Measurements from ENCODE around the gene PLPP1. TPM values are rescaled to one million over a fixed set of nuclear protein-coding genes. Genes with fewer than 3 reads are reported as not detected.

Gene PLPP1
- total RNA-seq, 1 experiment from 2014 or later = 20.2 TPM

DNA sequence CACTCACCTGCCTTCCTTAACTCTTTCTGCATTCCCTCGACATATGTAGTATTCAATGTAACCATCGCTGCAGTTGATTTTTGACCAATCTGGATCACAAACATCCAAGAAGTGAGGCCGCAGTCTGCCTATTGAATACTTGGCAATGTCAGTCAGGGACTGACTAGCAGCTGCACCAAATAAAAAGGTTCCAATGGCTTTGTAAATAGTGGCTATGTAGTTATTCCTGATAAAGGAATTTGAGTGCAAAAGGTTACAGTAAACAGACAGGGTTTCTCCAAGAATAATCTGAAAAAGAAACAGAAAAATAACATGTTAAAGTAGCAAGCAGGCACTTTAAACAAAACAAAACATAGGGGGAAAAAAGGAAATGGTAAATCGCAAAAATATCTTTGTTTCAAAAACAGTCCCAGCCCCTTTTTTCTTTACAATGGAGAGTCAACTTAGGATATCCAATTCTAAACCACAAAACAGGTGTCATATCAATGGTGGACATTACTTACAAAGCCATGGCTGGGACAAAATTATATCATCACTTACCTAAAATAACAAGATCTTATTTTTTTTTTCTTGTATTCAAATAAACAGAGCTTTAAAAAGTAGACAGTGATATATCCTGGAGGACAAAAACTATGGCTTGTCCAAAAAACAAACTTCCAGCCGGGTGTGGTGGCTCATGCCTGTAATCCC lies 66.8 kb downstream of the PLPP1 start:
- CTCF ChIA-PET = no interaction called here
- TF ChIP-seq, protein P1, sequence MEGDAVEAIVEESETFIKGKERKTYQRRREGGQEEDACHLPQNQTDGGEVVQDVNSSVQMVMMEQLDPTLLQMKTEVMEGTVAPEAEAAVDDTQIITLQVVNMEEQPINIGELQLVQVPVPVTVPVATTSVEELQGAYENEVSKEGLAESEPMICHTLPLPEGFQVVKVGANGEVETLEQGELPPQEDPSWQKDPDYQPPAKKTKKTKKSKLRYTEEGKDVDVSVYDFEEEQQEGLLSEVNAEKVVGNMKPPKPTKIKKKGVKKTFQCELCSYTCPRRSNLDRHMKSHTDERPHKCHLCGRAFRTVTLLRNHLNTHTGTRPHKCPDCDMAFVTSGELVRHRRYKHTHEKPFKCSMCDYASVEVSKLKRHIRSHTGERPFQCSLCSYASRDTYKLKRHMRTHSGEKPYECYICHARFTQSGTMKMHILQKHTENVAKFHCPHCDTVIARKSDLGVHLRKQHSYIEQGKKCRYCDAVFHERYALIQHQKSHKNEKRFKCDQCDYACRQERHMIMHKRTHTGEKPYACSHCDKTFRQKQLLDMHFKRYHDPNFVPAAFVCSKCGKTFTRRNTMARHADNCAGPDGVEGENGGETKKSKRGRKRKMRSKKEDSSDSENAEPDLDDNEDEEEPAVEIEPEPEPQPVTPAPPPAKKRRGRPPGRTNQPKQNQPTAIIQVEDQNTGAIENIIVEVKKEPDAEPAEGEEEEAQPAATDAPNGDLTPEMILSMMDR (IDR thresholded peaks at IDR 0.05; ENCODE audit: unreplicated experiment) = no peak
- H3K4me1 Mint-ChIP-seq (ENCODE audit: low read depth, unreplicated experiment) = peaks cover 31% of the 10 kb centered on the region
- peaks cover 7% of the 10 kb centered on the region for H3K36me3 Mint-ChIP-seq (ENCODE audit: insufficient read depth, unreplicated experiment)
- DNase-seq = no peak
- no peaks in the 10 kb centered on the region for H3K9me3 Mint-ChIP-seq (ENCODE audit: low read depth, unreplicated experiment)
- intact Hi-C loops (cut with micrococcal nuclease; ENCODE audit: unreplicated experiment) = no loop called here
- H3K27me3 Mint-ChIP-seq (ENCODE audit: unreplicated experiment) = no peaks in the 10 kb centered on the region
- no peak overlapping the region for H3K4me3 Mint-ChIP-seq (ENCODE audit: low read depth, unreplicated experiment)
- no peak overlapping the region for H3K27ac Mint-ChIP-seq (ENCODE audit: unreplicated experiment)
- BruUV-seq (replicated peaks) = no TSS peak

GRCh38 chr5:55463613-55464012 lies 71.2 kb downstream of the PLPP1 start:
- Mint-ChIP-seq H3K36me3 (ENCODE audit: insufficient read depth, unreplicated experiment) (peaks cover 4% of the 10 kb centered on the region), H3K27ac (ENCODE audit: unreplicated experiment) (no peak overlapping the region), H3K9me3 (ENCODE audit: low read depth, unreplicated experiment) (no peaks in the 10 kb centered on the region), H3K4me3 (ENCODE audit: low read depth, unreplicated experiment) (no peak overlapping the region), H3K27me3 (ENCODE audit: unreplicated experiment) (no peaks in the 10 kb centered on the region), H3K4me1 (ENCODE audit: low read depth, unreplicated experiment) (no peaks in the 10 kb centered on the region)
- no TSS peak for BruUV-seq (replicated peaks)
- TF ChIP-seq, protein P1 (IDR thresholded peaks at IDR 0.05; ENCODE audit: unreplicated experiment) = no peak
- intact Hi-C loops (cut with micrococcal nuclease; ENCODE audit: unreplicated experiment) = no loop called here
- CTCF ChIA-PET = interaction anchor here (1.1 kb wide), 1 partner anchor 21 kb away, joined by 3 read pairs; no protein-coding TSS in a partner anchor
- DNase-seq = no peak

- H3K4me1 Mint-ChIP-seq (ENCODE audit: low read depth, unreplicated experiment) = peaks cover 2% of the 10 kb centered on the region
- peaks cover 4% of the 10 kb centered on the region for H3K36me3 Mint-ChIP-seq (ENCODE audit: insufficient read depth, unreplicated experiment)
- TF ChIP-seq, protein P1 (IDR thresholded peaks at IDR 0.05; ENCODE audit: unreplicated experiment) = no peak
- no peaks in the 10 kb centered on the region for H3K27me3 Mint-ChIP-seq (ENCODE audit: unreplicated experiment)
- DNase-seq = no peak
- no peaks in the 10 kb centered on the region for H3K9me3 Mint-ChIP-seq (ENCODE audit: low read depth, unreplicated experiment)
- H3K27ac Mint-ChIP-seq (ENCODE audit: unreplicated experiment) = no peak overlapping the region
- intact Hi-C loops (cut with micrococcal nuclease; ENCODE audit: unreplicated experiment) = no loop called here
- no TSS peak for BruUV-seq (replicated peaks)
- no peak overlapping the region for H3K4me3 Mint-ChIP-seq (ENCODE audit: low read depth, unreplicated experiment)
- CTCF ChIA-PET = no interaction called here
Observed at GRCh38 chr5:55459572-55459971, 75.2 kb downstream of the PLPP1 start.

DNA sequence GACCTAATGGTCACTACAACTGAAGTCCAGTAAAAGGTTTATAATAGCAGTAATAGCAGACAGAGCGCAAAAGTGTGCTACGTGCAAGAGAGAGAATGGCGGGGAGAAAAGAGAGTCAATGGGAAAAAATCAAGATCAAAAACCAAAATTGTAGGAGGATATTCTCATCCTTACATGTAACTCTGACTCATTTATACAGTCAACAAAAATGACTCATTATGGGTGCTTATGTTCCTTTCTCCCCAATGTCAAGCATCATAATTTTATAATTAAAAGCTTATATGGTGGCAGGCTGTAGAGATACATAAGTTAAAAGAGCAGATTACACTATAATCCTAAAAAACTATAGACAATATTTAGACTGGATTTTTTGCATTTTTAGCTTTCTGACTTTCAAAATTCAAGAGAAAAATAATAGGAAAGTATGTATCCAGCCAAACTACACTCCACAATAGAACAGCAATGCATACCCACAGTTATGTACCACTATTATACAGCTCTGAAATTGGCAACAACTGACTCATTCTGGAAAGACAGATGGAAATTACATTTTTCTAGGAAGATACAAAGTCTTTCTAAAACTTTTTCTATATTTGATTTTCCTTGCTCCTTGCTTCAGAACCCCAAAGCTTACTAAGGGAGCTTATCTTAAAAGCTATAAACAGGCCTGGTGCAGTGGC lies 78.4 kb downstream of the PLPP1 start:
- Mint-ChIP-seq H3K27me3 (ENCODE audit: unreplicated experiment) (no peaks in the 10 kb centered on the region), H3K9me3 (ENCODE audit: low read depth, unreplicated experiment) (no peaks in the 10 kb centered on the region), H3K36me3 (ENCODE audit: insufficient read depth, unreplicated experiment) (no peaks in the 10 kb centered on the region), H3K4me3 (ENCODE audit: low read depth, unreplicated experiment) (no peak overlapping the region), H3K27ac (ENCODE audit: unreplicated experiment) (no peak overlapping the region), H3K4me1 (ENCODE audit: low read depth, unreplicated experiment) (peaks cover 7% of the 10 kb centered on the region)
- DNase-seq = no peak
- CTCF ChIA-PET = interaction anchor here (0.6 kb wide), 1 partner anchor 14 kb away, joined by 3 read pairs; no protein-coding TSS in a partner anchor
- intact Hi-C loops (cut with micrococcal nuclease; ENCODE audit: unreplicated experiment) = no loop called here
- no TSS peak for BruUV-seq (replicated peaks)
- TF ChIP-seq, protein P1 (IDR thresholded peaks at IDR 0.05; ENCODE audit: unreplicated experiment) = no peak
